Body of pancreas (tissue), 4 donors: ENCODE results near the gene AK2. TPM values are rescaled to one million over a fixed set of nuclear protein-coding genes. Genes with fewer than 3 reads are reported as not detected.

ENCODE experiments used
- ATAC-seq: fragments of 150-250 bp; one replicate; pipeline ENCODE4 v1.9.1; 2016
- DNase-seq, 4 donors: peaks; one replicate each; pipeline ENCODE4 v3.0.0-alpha.2; 2019
- H3K27ac ChIP-seq, 4 donors: fragments of 200-600 bp; sonication (generic); 1 replicate in 3 of 4; 2 replicates in 1 of 4; pipeline versions ENCODE4 v1.5.1 to v1.6.1; 2016 to 2019; ENCODE audit warnings: mild to moderate bottlenecking in 1 of 4, mixed read lengths in 1 of 4, moderate library complexity in 1 of 4
- H3K27me3 ChIP-seq, 2 donors: fragments of 200-600 bp; sonication (generic); one replicate each; pipeline ENCODE4 v1.6.0; 2016; ENCODE audit warnings: mild to moderate bottlenecking in 1 of 2
- H3K36me3 ChIP-seq, 2 donors: fragments of 200-600 bp; sonication (generic); replicated peaks in 1 of 2; 2 replicates each; pipeline ENCODE4 v1.5.1; 2016; ENCODE audit warnings: low read depth in 2 of 2; ENCODE audit not compliant: insufficient read depth in 1 of 2
- H3K4me1 ChIP-seq: fragments of 200-600 bp; sonication (generic); one replicate; pipeline ENCODE4 v1.6.0; 2016
- H3K4me3 ChIP-seq, 2 donors: fragments of 200-600 bp; sonication (generic); 1 replicate in 1 of 2; 2 replicates in 1 of 2; pipeline ENCODE4 v1.5.1; 2016 to 2019
- H3K9me3 ChIP-seq, 3 donors: fragments of 200-600 bp; sonication (generic); 1 replicate in 2 of 3; 2 replicates in 1 of 3; pipeline ENCODE4 v1.5.1; 2016
- POLR2A ChIP-seq, 3 donors: fragments of 450-650 bp; IDR thresholded peaks; one replicate each; pipeline ENCODE4 v1.6.1; 2016; ENCODE audit warnings: antibody characterized with exemption in 3 of 3, mild to moderate bottlenecking in 2 of 3
- whole genome bisulfite sequencing, 2 donors: methylation state at CpG; one replicate each; pipeline ENCODE4 v1.1.5; 2017; 5-methylcytosine and 5-hydroxymethylcytosine counted together
- intact Hi-C: fragments of 100-400 bp; cut with DNase I; formaldehyde crosslinking; loops from one replicate; pipeline ENCODE4 v1.15.1; 2023
- total RNA-seq, 2 donors: library from RNA; depleted of rRNA; stranded (reverse); fragments of >200 nt; gene quantifications; one replicate each; pipeline ENCODE4 v1.1.0, GENCODE V29; 2016
- TF ChIP-seq, protein P1 (sequence below), 7 experiments: fragments of 450-650 bp in 4 of 7; fragments of 200-600 bp in 3 of 7; sonication (generic) in 3 of 7; IDR thresholded peaks; one replicate each; pipeline ENCODE4 v1.5.1; 2016 to 2019; ENCODE audit warnings: antibody characterized with exemption in 7 of 7

Gene AK2
- total RNA-seq, 2 donors from 2014 or later, result 76.8 to 533 TPM

DNA sequence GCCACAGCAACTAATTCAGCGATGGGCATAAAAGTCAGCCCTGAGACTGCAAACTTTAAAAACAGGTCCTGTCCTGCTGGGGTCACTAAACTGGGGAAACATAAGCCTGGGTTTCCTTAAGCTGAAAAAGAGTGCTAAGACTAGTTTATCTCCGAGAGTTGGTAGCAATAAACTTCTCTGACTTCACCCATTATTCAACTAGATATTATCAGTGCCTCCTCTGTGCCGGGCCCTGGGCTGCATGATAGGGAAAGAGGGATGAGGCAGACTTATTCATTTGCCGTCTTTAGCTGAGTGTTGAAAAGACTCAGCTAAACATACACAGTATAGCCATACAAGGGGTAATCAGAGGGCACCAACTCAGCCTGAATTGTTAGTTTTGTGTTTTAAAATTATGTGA is 33.0 kb downstream of the AK2 start:
- no peaks in the 10 kb centered on the region for H3K27me3 ChIP-seq
- H3K4me3 ChIP-seq, result no peak overlapping the region
- intact Hi-C loops, result no loop called here
- no peak overlapping the region for H3K27ac ChIP-seq
- TF ChIP-seq, protein P1, sequence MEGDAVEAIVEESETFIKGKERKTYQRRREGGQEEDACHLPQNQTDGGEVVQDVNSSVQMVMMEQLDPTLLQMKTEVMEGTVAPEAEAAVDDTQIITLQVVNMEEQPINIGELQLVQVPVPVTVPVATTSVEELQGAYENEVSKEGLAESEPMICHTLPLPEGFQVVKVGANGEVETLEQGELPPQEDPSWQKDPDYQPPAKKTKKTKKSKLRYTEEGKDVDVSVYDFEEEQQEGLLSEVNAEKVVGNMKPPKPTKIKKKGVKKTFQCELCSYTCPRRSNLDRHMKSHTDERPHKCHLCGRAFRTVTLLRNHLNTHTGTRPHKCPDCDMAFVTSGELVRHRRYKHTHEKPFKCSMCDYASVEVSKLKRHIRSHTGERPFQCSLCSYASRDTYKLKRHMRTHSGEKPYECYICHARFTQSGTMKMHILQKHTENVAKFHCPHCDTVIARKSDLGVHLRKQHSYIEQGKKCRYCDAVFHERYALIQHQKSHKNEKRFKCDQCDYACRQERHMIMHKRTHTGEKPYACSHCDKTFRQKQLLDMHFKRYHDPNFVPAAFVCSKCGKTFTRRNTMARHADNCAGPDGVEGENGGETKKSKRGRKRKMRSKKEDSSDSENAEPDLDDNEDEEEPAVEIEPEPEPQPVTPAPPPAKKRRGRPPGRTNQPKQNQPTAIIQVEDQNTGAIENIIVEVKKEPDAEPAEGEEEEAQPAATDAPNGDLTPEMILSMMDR (IDR thresholded peaks at IDR 0.05), result no peak
- ATAC-seq (no peak), DNase-seq (no peak)
- 91 to 93% methylated on average over 4 of the region's 4 CpGs for WGBS, 2 donors
- peaks cover 36% of the 10 kb centered on the region for H3K4me1 ChIP-seq
- no peaks in the 10 kb centered on the region for H3K36me3 ChIP-seq
- no peaks in the 10 kb centered on the region for H3K9me3 ChIP-seq

DNA sequence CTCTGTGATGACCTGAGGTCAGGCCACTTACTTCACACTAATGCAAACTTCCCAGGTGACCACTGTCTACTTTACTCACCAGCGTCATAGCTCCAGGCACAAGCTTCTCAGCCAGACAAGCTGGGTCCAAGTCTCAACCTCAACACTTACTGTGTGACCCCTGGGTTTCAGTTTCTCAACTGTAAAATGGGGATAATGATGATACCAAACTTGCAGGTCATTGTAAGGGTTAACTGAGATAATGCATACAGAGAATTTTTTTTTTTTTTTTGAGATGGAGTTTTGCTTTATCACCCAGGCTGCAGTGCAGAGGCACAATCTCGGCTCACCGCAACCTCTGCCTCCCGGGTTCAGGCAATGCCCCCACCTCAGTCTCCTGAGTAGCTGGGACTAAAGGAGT is 34.7 kb downstream of the AK2 start:
- no peak for ATAC-seq
- H3K27ac ChIP-seq, result no peak overlapping the region
- 84 to 93% methylated on average over 4 of the region's 4 CpGs for WGBS, 2 donors

DNA sequence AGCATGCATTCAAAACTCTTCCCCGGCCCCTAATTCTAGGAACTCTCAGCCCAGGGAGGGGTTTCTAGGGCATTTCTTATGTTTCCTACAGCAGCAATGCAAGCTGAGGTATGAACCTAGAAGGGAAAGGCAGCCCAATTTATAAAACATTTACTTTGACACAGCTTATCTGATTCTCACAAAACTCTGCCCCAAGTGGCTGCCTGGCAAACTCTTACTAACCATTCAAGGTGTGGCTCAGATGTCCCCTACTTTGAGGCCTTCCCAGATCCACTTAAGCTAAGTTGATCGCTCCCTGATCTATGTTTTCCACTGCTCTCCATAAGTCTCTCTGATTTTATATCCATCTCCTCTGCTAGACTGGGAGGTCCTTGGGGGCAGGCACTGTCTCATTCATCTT is 35.4 kb downstream of the AK2 start:
- no peak for ATAC-seq
- Histone ChIP-seq H3K9me3 (no peaks in the 10 kb centered on the region), H3K4me3 (no peak overlapping the region), H3K4me1 (peaks cover 20% of the 10 kb centered on the region), H3K27me3 (no peaks in the 10 kb centered on the region), H3K36me3 (no peaks in the 10 kb centered on the region), H3K27ac (no peak overlapping the region)
- intact Hi-C loops, result no loop called here
- whole genome bisulfite sequencing, 2 donors, result 96 to 98% methylated on average over 2 of the region's 2 CpGs
- DNase-seq, result no peak
- TF ChIP-seq, protein P1 (IDR thresholded peaks at IDR 0.05), result peak in 1 of 7 experiments; percentile 10
- no peak for TF ChIP-seq POLR2A (IDR thresholded peaks at IDR 0.05)

More for the DNA sequence above, 34.7 kb downstream of the AK2 start:
- no peak for DNase-seq
- Histone ChIP-seq H3K4me1 (peaks cover 25% of the 10 kb centered on the region), H3K9me3 (no peaks in the 10 kb centered on the region), H3K4me3 (no peak overlapping the region), H3K36me3 (no peaks in the 10 kb centered on the region), H3K27me3 (no peaks in the 10 kb centered on the region)
- intact Hi-C loops, result no loop called here
- no peak for TF ChIP-seq POLR2A (IDR thresholded peaks at IDR 0.05)
- TF ChIP-seq, protein P1 (IDR thresholded peaks at IDR 0.05), result no peak

DNA sequence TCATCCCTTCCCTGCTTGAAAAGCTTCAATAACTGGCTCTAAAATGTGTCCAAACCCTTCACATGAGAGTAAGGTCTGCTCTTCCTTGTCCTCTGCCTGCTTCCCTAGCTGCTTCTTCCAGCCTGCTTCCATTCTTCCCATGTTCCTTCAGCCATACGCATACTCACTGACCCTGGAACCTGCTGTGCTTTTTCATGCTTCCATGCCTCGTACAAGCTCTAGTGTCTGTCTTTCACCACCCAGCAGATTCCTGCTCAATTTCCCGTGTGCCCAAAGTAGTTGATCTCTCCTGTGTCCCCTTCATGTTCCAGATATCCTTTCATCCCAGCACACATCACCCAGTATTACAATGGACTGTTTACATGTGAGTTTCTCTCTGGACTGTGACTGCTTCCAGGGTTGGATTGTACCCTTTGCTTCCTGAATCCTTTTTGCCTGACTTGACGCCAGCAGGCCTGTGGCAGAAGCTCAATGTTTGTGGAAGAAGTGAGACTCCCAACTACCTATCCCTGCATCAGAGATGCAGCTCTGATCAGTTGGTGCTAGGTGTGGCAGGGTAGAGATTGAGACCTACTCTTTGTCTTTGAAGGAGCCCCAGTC is 36.2 kb downstream of the AK2 start:
- no peaks in the 10 kb centered on the region for H3K27me3 ChIP-seq
- TF ChIP-seq, protein P1 (IDR thresholded peaks at IDR 0.05), result no peak
- TF ChIP-seq POLR2A (IDR thresholded peaks at IDR 0.05), result no peak
- H3K4me3 ChIP-seq, result no peak overlapping the region
- intact Hi-C loops, result no loop called here
- peaks cover 13% of the 10 kb centered on the region for H3K4me1 ChIP-seq
- no peak overlapping the region for H3K27ac ChIP-seq
- H3K9me3 ChIP-seq, result no peaks in the 10 kb centered on the region
- DNase-seq (no peak), ATAC-seq (no peak)
- 71 to 72% methylated on average over 4 of the region's 4 CpGs for WGBS, 2 donors
- no peaks in the 10 kb centered on the region for H3K36me3 ChIP-seq

DNA sequence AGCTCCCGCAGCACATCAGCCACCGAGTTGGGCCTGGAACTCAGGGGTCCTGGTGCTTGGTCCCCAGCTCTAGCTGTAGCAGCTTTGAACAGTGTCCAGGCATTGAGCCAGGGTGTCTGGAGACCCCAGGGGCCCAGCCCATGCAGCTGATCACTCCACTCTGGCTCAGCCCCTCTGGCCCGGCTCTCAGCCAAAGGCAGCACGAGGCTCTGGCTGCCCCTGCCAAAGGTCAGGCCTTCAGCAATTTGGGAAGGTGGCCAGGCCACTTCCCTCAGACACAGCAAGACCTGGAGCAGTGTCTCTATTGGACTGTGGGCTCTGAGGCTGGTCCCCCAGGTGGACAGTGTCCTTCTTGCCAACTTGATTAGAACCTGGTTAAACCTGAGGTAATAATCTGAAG is 37.7 kb downstream of the AK2 start:
- Histone ChIP-seq H3K4me3 (no peak overlapping the region), H3K27me3 (no peaks in the 10 kb centered on the region), H3K9me3 (no peaks in the 10 kb centered on the region), H3K4me1 (peaks cover 8% of the 10 kb centered on the region), H3K27ac (no peak overlapping the region), H3K36me3 (no peaks in the 10 kb centered on the region)
- 67% methylated on average over 4 of the region's 4 CpGs; no CpG with 5 or more reads in 1 of the 2 donors for WGBS, 2 donors
- intact Hi-C loops, result no loop called here
- TF ChIP-seq POLR2A (IDR thresholded peaks at IDR 0.05), result no peak
- TF ChIP-seq, protein P1 (IDR thresholded peaks at IDR 0.05), result no peak
- DNase-seq, result peak in 1 of 4 donors; percentile 20
- no peak for ATAC-seq
